ENCODE results near the gene DYSF. TPM values are rescaled to one million over a fixed set of nuclear protein-coding genes. Genes with fewer than 3 reads are reported as not detected.

DYSF gene
- total RNA-seq, 1 experiment from 2014 or later = 2.2 TPM

GRCh38 chr2:71544919-71545571 lies 91.7 kb downstream of the DYSF start:
- ChIA-PET POLR2A (no interaction called here), CTCF (interaction anchor here (0.7 to 1.5 kb wide), 2 partner anchors 605 to 959 kb away, joined by 3 to 5 read pairs; no protein-coding TSS in a partner anchor)
- Mint-ChIP-seq H3K36me3 (ENCODE audit: insufficient read depth, unreplicated experiment) (peaks cover 6% of the 10 kb centered on the region), H3K27me3 (ENCODE audit: insufficient read depth, unreplicated experiment) (peaks cover 4% of the 10 kb centered on the region), H3K4me1 (ENCODE audit: low read depth, unreplicated experiment) (peaks cover 7% of the 10 kb centered on the region), H3K4me3 (ENCODE audit: unreplicated experiment) (no peak overlapping the region), H3K9me3 (ENCODE audit: unreplicated experiment) (no peaks in the 10 kb centered on the region), H3K27ac (ENCODE audit: unreplicated experiment) (no peak overlapping the region)
- TF ChIP-seq CTCF (IDR thresholded peaks at IDR 0.05; ENCODE audit: insufficient read depth in 1 of 2, low read depth in 1 of 2, low read length in 1 of 2, severe bottlenecking in 1 of 2, unreplicated experiment in 1 of 2) = no peak
- Histone ChIP-seq H3K36me3 (ENCODE audit: control insufficient read depth, insufficient read depth, low read length) (no peaks in the 10 kb centered on the region), H3K9me3 (no peaks in the 10 kb centered on the region), H3K4me3 (ENCODE audit: low read depth, low read length) (no peak overlapping the region), H3K4me1 (no peaks in the 10 kb centered on the region), H3K27me3 (replicated peaks; ENCODE audit: control insufficient read depth, insufficient read depth, low read length) (no peaks in the 10 kb centered on the region)
- no TSS peak for BruUV-seq (replicated peaks)
- DNase-seq = no peak
- intact Hi-C loops (cut with micrococcal nuclease; ENCODE audit: unreplicated experiment) = loop anchor here (1.0 to 5.0 kb wide), 5 partner anchors 62 to 1034 kb away; no protein-coding TSS in a partner anchor

GRCh38 chr2:71545572-71546274 lies 92.4 kb downstream of the DYSF start:
- H3K4me1 Mint-ChIP-seq (ENCODE audit: low read depth, unreplicated experiment) = peaks cover 7% of the 10 kb centered on the region
- ChIA-PET CTCF (interaction anchor here (1.2 to 1.5 kb wide), 3 partner anchors 252 to 605 kb away, joined by 3 to 5 read pairs (median 4); no protein-coding TSS in a partner anchor), POLR2A (no interaction called here)
- no TSS peak for BruUV-seq (replicated peaks)
- intact Hi-C loops (cut with micrococcal nuclease; ENCODE audit: unreplicated experiment) = loop anchor here (1.0 to 5.0 kb wide), 5 partner anchors 62 to 1033 kb away; no protein-coding TSS in a partner anchor
- H3K36me3 Mint-ChIP-seq (ENCODE audit: insufficient read depth, unreplicated experiment) = peaks cover 6% of the 10 kb centered on the region
- H3K9me3 Mint-ChIP-seq (ENCODE audit: unreplicated experiment) = no peaks in the 10 kb centered on the region
- Histone ChIP-seq H3K9me3 (no peaks in the 10 kb centered on the region), H3K27me3 (replicated peaks; ENCODE audit: control insufficient read depth, insufficient read depth, low read length) (no peaks in the 10 kb centered on the region), H3K36me3 (ENCODE audit: control insufficient read depth, insufficient read depth, low read length) (no peaks in the 10 kb centered on the region), H3K4me3 (ENCODE audit: low read depth, low read length) (no peak overlapping the region), H3K4me1 (no peaks in the 10 kb centered on the region)
- no peak overlapping the region for H3K27ac Mint-ChIP-seq (ENCODE audit: unreplicated experiment)
- H3K27me3 Mint-ChIP-seq (ENCODE audit: insufficient read depth, unreplicated experiment) = peaks cover 4% of the 10 kb centered on the region
- H3K4me3 Mint-ChIP-seq (ENCODE audit: unreplicated experiment) = no peak overlapping the region
- peak; percentile 64 to 72 for DNase-seq
- peak; percentile 75 to 85 for TF ChIP-seq CTCF (IDR thresholded peaks at IDR 0.05; ENCODE audit: insufficient read depth in 1 of 2, low read depth in 1 of 2, low read length in 1 of 2, severe bottlenecking in 1 of 2, unreplicated experiment in 1 of 2)

- peaks cover 4% of the 10 kb centered on the region for H3K27me3 Mint-ChIP-seq (ENCODE audit: insufficient read depth, unreplicated experiment)
- H3K4me3 Mint-ChIP-seq (ENCODE audit: unreplicated experiment) = no peak overlapping the region
These were observed 92.9 kb downstream of the DYSF start for GRCh38 chr2:71546275-71546638.

More at GRCh38 chr2:71546275-71546638, 92.9 kb downstream of the DYSF start:
- Histone ChIP-seq H3K27me3 (replicated peaks; ENCODE audit: control insufficient read depth, insufficient read depth, low read length) (no peaks in the 10 kb centered on the region), H3K36me3 (ENCODE audit: control insufficient read depth, insufficient read depth, low read length) (no peaks in the 10 kb centered on the region), H3K9me3 (no peaks in the 10 kb centered on the region), H3K4me3 (ENCODE audit: low read depth, low read length) (no peak overlapping the region), H3K4me1 (no peaks in the 10 kb centered on the region)
- no peak overlapping the region for H3K27ac Mint-ChIP-seq (ENCODE audit: unreplicated experiment)
- H3K4me1 Mint-ChIP-seq (ENCODE audit: low read depth, unreplicated experiment) = peaks cover 7% of the 10 kb centered on the region
- no TSS peak for BruUV-seq (replicated peaks)
- intact Hi-C loops (cut with micrococcal nuclease; ENCODE audit: unreplicated experiment) = loop anchor here (5.0 kb wide), 2 partner anchors 61 to 451 kb away; no protein-coding TSS in a partner anchor
- TF ChIP-seq CTCF (IDR thresholded peaks at IDR 0.05; ENCODE audit: insufficient read depth in 1 of 2, low read depth in 1 of 2, low read length in 1 of 2, severe bottlenecking in 1 of 2, unreplicated experiment in 1 of 2) = no peak
- peaks cover 6% of the 10 kb centered on the region for H3K36me3 Mint-ChIP-seq (ENCODE audit: insufficient read depth, unreplicated experiment)
- ChIA-PET CTCF (interaction anchor here (1.2 to 1.3 kb wide), 2 partner anchors 252 to 604 kb away, joined by 3 to 4 read pairs; no protein-coding TSS in a partner anchor), POLR2A (no interaction called here)
- no peak for DNase-seq
- no peaks in the 10 kb centered on the region for H3K9me3 Mint-ChIP-seq (ENCODE audit: unreplicated experiment)

Measured in Caco-2 (cell line).